Measurements from ENCODE around the gene SCUBE3. TPM values are rescaled to one million over a fixed set of nuclear protein-coding genes. Genes with fewer than 3 reads are reported as not detected.

Gene SCUBE3
- total and polyA plus RNA-seq, 12 donors = 1.2 to 18.8 (median 8.4) TPM

GRCh38 chr6:35199866-35200265 lies 13.9 kb upstream of the SCUBE3 start:
- ATAC-seq (no peak), DNase-seq (no peak)
- peaks cover 0 to 7% (median 0%) of the 10 kb centered on the region in 11 donors for H3K9me3 ChIP-seq
- WGBS, 2 donors = 86 to 92% methylated on average over 2 of the region's 2 CpGs
- no peaks in the 10 kb centered on the region for H3K27me3 ChIP-seq
- intact Hi-C loops (cut with DNase I) = loop anchor here in 5 of 10 donors (5.0 to 10.0 kb wide), 5 partner anchors 38 to 215 kb away; partner anchors contain the start of gene TCP11 (in 1 of the 5)
- no peak overlapping the region for H3K4me3 ChIP-seq
- TF ChIP-seq CTCF (IDR thresholded peaks at IDR 0.05) = no peak
- no peaks in the 10 kb centered on the region for H3K36me3 ChIP-seq
- H3K27ac ChIP-seq = no peak overlapping the region
- peaks cover 0 to 24% (median 14%) of the 10 kb centered on the region in 9 donors for H3K4me1 ChIP-seq

GRCh38 chr6:35202066-35202546 lies 11.7 kb upstream of the SCUBE3 start:
- Histone ChIP-seq H3K9me3 (peaks cover 0 to 7% (median 0%) of the 10 kb centered on the region in 11 donors), H3K4me3 (no peak overlapping the region), H3K27ac (peak overlapping the region in 4 of 10 donors; percentile 9 to 51 (median 28)), H3K27me3 (peaks cover 0 to 10% (median 0%) of the 10 kb centered on the region in 7 donors), H3K36me3 (no peaks in the 10 kb centered on the region), H3K4me1 (peaks cover 0 to 24% (median 14%) of the 10 kb centered on the region in 9 donors)
- 42 to 58% methylated on average over 6 of the region's 6 CpGs for WGBS, 2 donors
- DNase-seq = peak; percentile 25 to 29
- no peak for TF ChIP-seq CTCF (IDR thresholded peaks at IDR 0.05)
- peak in 7 of 8 donors; percentile 64 to 81 (median 73) for ATAC-seq
- intact Hi-C loops (cut with DNase I) = loop anchor here in 5 of 10 donors (5.0 to 10.0 kb wide), 5 partner anchors 40 to 217 kb away; partner anchors contain the start of gene TCP11 (in 1 of the 5)

- no peaks in the 10 kb centered on the region for H3K9me3 ChIP-seq
- intact Hi-C loops (cut with DNase I) = loop anchor here in 5 of 10 donors (5.0 to 10.0 kb wide), 5 partner anchors 41 to 218 kb away; partner anchors contain the start of gene TCP11 (in 1 of the 5)
- ATAC-seq (no peak), DNase-seq (no peak)
- no peak overlapping the region for H3K4me3 ChIP-seq
- H3K36me3 ChIP-seq = no peaks in the 10 kb centered on the region
- H3K27ac ChIP-seq = peak overlapping the region in 3 of 10 donors; percentile 11 to 28 (median 16)
- peaks cover 0 to 24% (median 14%) of the 10 kb centered on the region in 9 donors for H3K4me1 ChIP-seq
- WGBS, 2 donors = 73 to 79% methylated on average over 7 of the region's 7 CpGs
- TF ChIP-seq CTCF (IDR thresholded peaks at IDR 0.05) = no peak
- peaks cover 0 to 17% (median 0%) of the 10 kb centered on the region in 7 donors for H3K27me3 ChIP-seq
Measured at GRCh38 chr6:35203152-35203670, 10.5 kb upstream of the SCUBE3 start.

DNA sequence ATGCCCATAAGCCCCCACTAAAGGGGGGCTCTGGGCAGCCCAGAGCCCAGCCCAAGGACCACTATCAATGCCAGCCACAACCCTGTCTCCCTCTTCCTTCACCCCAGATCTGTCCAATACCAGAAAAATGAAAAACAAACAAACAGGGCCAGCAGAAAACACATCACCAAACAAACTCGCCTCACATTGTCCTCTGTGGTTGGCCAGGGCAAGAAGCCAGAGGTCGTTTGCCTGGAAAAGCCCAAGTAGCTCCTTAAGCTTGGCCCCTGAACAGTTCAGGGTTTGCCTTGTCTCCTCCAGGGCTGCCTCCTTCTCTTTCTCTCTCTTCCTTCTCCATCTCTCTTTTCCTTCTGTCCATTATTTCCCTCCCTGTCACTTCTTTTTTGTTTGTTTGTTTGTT lies 10.1 kb upstream of the SCUBE3 start:
- DNase-seq (no peak), ATAC-seq (peak in 4 of 8 donors; percentile 21 to 64 (median 31))
- Histone ChIP-seq H3K27ac (peak overlapping the region in 2 of 10 donors; percentile 11 to 28), H3K27me3 (peaks cover 0 to 20% (median 0%) of the 10 kb centered on the region in 7 donors), H3K9me3 (no peaks in the 10 kb centered on the region), H3K4me3 (no peak overlapping the region), H3K36me3 (no peaks in the 10 kb centered on the region), H3K4me1 (peaks cover 0 to 24% (median 14%) of the 10 kb centered on the region in 9 donors)
- 28% methylated on average over 2 of the region's 2 CpGs for WGBS, 2 donors
- intact Hi-C loops (cut with DNase I) = loop anchor here in 6 of 10 donors (2.0 to 10.0 kb wide), 6 partner anchors 41 to 219 kb away; partner anchors contain the start of gene TCP11 (in 1 of the 6)
- TF ChIP-seq CTCF (IDR thresholded peaks at IDR 0.05) = no peak
